Kidney epithelial cell (primary cell): Measurements from ENCODE around the gene INPP5A. TPM values are rescaled to one million over a fixed set of nuclear protein-coding genes. Genes with fewer than 3 reads are reported as not detected.

Source experiments
- DNase-seq: peaks from one replicate; pipeline ENCODE4 v3.0.0-alpha.2; 2010; ENCODE audit warnings: low read depth
- H3K27me3 ChIP-seq: 2 replicates; pipeline ENCODE4 v1.6.0; 2011; ENCODE audit warnings: low read length; ENCODE audit not compliant: control insufficient read depth, insufficient read depth
- H3K36me3 ChIP-seq: 2 replicates; pipeline ENCODE4 v1.5.1; 2011; ENCODE audit warnings: low read length; ENCODE audit not compliant: control insufficient read depth, insufficient read depth
- H3K4me3 ChIP-seq: 2 replicates; pipeline ENCODE4 v1.5.1; 2011; ENCODE audit warnings: low read depth, mild to moderate bottlenecking, control low read depth, low read length
- CTCF ChIP-seq: IDR thresholded peaks from 2 replicates; pipeline ENCODE4 v1.5.1; 2011; ENCODE audit warnings: mild to moderate bottlenecking, moderate library complexity, low read length, control low read depth, inconsistent platforms; ENCODE audit not compliant: insufficient read depth, poor library complexity, severe bottlenecking
- total RNA-seq: library from RNA; depleted of rRNA; stranded (reverse); fragments of >200 nt; gene quantifications from 2 replicates; pipeline ENCODE4 v1.2.3, GENCODE V29; 2015

The INPP5A gene
- total RNA-seq, 1 donor from 2014 or later: 45.1 TPM

- no peak for TF ChIP-seq CTCF
- H3K27me3 ChIP-seq: peaks cover 8% of the 10 kb centered on the region
- DNase-seq: no peak
- H3K36me3 ChIP-seq: no peaks in the 10 kb centered on the region
- H3K4me3 ChIP-seq: no peak overlapping the region
Measured at GRCh38 chr10:132580617-132581016, 43.0 kb downstream of the INPP5A start.

DNA sequence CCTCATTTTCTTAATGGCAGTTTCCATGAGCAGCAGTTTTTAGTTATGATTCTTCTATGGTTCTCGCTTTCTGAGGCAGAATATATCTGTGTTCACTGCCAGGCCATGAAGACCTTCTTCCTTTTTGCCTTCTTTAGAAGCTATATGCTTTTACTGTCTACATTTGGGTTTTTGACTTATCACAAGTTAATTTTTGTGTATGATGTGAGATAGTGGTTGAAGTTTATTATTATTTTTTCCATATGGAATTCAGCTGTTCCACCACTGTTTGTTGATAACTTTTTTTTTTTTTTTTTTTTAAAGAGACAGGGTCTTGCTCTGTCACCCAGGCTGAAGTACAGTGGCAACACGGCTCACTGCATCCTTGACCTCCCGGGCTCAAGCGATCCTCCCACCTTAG, 44.5 kb downstream of the INPP5A start:
- no peak for DNase-seq
- no peak for TF ChIP-seq CTCF
- H3K27me3 ChIP-seq: peaks cover 8% of the 10 kb centered on the region

DNA sequence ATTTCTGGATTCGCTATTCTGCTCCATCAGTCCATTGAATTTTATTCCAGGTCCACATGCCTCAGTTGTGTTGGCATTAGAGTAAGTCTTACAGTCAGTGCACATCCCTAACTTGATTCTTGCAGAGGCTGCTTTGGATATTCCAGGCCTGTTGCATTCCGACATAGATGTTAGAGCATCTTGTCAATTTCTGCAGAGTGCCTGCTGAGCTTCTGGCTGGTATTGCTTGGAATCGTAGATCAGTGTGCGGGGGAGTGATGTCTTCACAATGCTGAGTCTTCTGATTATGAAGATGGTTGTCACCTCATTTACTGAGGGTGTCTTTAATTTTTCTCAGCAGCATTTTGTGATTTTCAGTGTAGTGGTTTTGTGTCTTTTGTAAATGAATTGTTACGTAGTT, 45.2 kb downstream of the INPP5A start:
- Histone ChIP-seq H3K27me3 (peaks cover 8% of the 10 kb centered on the region), H3K36me3 (no peaks in the 10 kb centered on the region), H3K4me3 (no peak overlapping the region)
- DNase-seq: no peak
- no peak for TF ChIP-seq CTCF

More for the DNA sequence above, 44.5 kb downstream of the INPP5A start:
- Histone ChIP-seq H3K36me3 (no peaks in the 10 kb centered on the region), H3K4me3 (no peak overlapping the region)

- H3K27me3 ChIP-seq: peaks cover 5% of the 10 kb centered on the region
- H3K4me3 ChIP-seq: no peak overlapping the region
- H3K36me3 ChIP-seq: no peaks in the 10 kb centered on the region
- DNase-seq: no peak
- no peak for TF ChIP-seq CTCF
Measured at GRCh38 chr10:132583456-132583855, 45.9 kb downstream of the INPP5A start.

GRCh38 chr10:132584081-132584480, 46.5 kb downstream of the INPP5A start:
- DNase-seq: no peak
- no peak for TF ChIP-seq CTCF
- Histone ChIP-seq H3K4me3 (no peak overlapping the region), H3K36me3 (no peaks in the 10 kb centered on the region), H3K27me3 (no peaks in the 10 kb centered on the region)
